GM21576 (cell line): ENCODE measurements around the gene RASAL1.

Source experiments
- ATAC-seq: cut with Tn5 transposase; IDR thresholded peaks from one replicate; pipeline ENCODE4 v1.9.1; 2021; ENCODE audit warnings: mild to moderate bottlenecking, moderate library complexity; ENCODE audit not compliant: unreplicated experiment

RASAL1 gene

GRCh38 chr12:113061061-113061694, 74.4 kb downstream of the RASAL1 start:
- no peak for ATAC-seq

- no peak for ATAC-seq
Observed at GRCh38 chr12:113060336-113060960, 75.1 kb downstream of the RASAL1 start.

- ATAC-seq, result no peak
Observed at GRCh38 chr12:113059071-113059595, 76.4 kb downstream of the RASAL1 start.

GRCh38 chr12:113058553-113058952, 77.0 kb downstream of the RASAL1 start:
- no peak for ATAC-seq

GRCh38 chr12:113057565-113058485, 77.7 kb downstream of the RASAL1 start:
- ATAC-seq, result no peak

GRCh38 chr12:113056631-113057488, 78.7 kb downstream of the RASAL1 start, which contains the start of gene DTX1:
Gene DTX1 (plus strand): TSS chr12:113056730. CDS start chr12:113058193, 1,463 bp downstream.
- no peak for ATAC-seq

- no peak for ATAC-seq
Observed at GRCh38 chr12:113056381-113056630, 79.3 kb downstream of the RASAL1 start.

GRCh38 chr12:113055594-113056380, 79.8 kb downstream of the RASAL1 start:
- no peak for ATAC-seq

- no peak for ATAC-seq
Observed at GRCh38 chr12:113054948-113055486, 80.5 kb downstream of the RASAL1 start.

GRCh38 chr12:113052326-113052725, 83.2 kb downstream of the RASAL1 start:
- no peak for ATAC-seq

GRCh38 chr12:113051759-113052158, 83.8 kb downstream of the RASAL1 start:
- ATAC-seq, result no peak

- ATAC-seq, result no peak
Observed at GRCh38 chr12:113050795-113051194, 84.8 kb downstream of the RASAL1 start.

- no peak for ATAC-seq
Observed at GRCh38 chr12:113049976-113050742, 85.4 kb downstream of the RASAL1 start.
